Measurements from ENCODE around the gene FXYD5.

FXYD5 gene

DNA sequence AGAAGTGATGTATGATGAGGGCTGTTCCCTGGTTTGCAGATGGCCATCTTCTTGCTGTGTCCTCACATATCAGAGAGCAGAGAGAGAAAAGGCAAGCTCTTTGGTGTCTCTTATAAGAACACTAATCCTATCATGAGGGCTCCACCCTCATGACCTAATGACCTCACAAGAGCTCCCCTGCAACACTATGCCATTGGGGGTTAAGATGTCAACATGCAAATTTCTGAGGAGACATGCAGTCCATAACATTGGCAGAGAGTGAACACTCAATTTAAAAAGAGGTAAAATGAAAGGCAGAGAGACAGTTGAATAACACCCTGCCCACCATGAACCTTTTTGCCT, 63.1 kb downstream of the FXYD5 start:
- DNase-seq = no peak

GRCh38 chr19:35219008-35219407, 64.5 kb downstream of the FXYD5 start:
- DNase-seq = no peak
